Vagina (tissue), 2 donors: ENCODE measurements around the gene ZFTA.

Experiments used
- CTCF ChIP-seq, 3 experiments: fragments of 450-650 bp in 2 of 3; fragments of 200-600 bp in 1 of 3; sonication (generic) in 1 of 3; IDR thresholded peaks; one replicate each; pipeline ENCODE4 v1.5.1; 2017 to 2019; ENCODE audit warnings: antibody characterized with exemption in 3 of 3, mild to moderate bottlenecking in 2 of 3, moderate library complexity in 2 of 3
- POLR2A ChIP-seq, 2 donors: fragments of 450-650 bp; IDR thresholded peaks; one replicate each; pipeline ENCODE4 v1.6.1; 2017; ENCODE audit warnings: antibody characterized with exemption in 2 of 2, mild to moderate bottlenecking in 2 of 2, moderate library complexity in 2 of 2
- POLR2AphosphoS5 ChIP-seq, 2 donors: sonication (generic); formaldehyde crosslinking; IDR thresholded peaks; one replicate each; pipeline ENCODE4 v1.9.0; 2017; ENCODE audit warnings: antibody characterized with exemption in 2 of 2, mild to moderate bottlenecking in 2 of 2, low read depth in 1 of 2; ENCODE audit not compliant: insufficient read depth in 1 of 2

GRCh38 chr11:63765688-63766241 is 2.8 kb downstream of the ZFTA start:
- TF ChIP-seq CTCF (IDR thresholded peaks at IDR 0.05) (no peak), POLR2A (IDR thresholded peaks at IDR 0.05) (no peak), POLR2AphosphoS5 (IDR thresholded peaks at IDR 0.05; ENCODE audit: insufficient read depth in 1 of 2, low read depth in 1 of 2) (no peak)
